HG03175 (cell line): ENCODE data around the gene LGR4.
A peak's percentile ranks its signal among the peaks of the same experiment; 100 is the strongest.

Source experiments
- ATAC-seq: cut with Tn5 transposase; IDR thresholded peaks from one replicate; pipeline ENCODE4 v1.9.1; 2021; ENCODE audit warnings: mild to moderate bottlenecking, moderate library complexity; ENCODE audit not compliant: unreplicated experiment

Gene LGR4

GRCh38 chr11:27485930-27486773 is 13.6 kb upstream of the LGR4 start:
- ATAC-seq, result peak; percentile 58

DNA sequence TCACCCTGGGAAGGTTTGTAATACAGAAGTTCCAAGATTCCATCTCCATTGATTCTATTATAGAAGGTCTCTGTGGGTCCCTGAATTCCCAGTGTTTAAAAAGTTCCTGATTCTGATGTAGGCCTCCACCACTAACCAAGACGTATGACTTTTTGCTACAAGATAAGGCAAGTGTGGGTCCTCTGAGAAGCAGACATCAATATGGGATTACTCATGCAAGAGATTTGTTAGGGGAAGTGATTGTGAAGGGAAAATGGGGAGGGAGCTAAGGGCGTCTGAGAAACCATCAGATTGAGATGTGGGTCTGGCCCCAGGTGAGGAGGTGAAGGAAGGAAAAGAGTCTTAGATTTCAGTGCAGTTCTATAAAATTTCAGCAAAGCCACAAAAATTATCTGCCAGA is 10.2 kb upstream of the LGR4 start:
- ATAC-seq, result no peak

- ATAC-seq, result no peak
Measured at GRCh38 chr11:27481992-27482391, 9.4 kb upstream of the LGR4 start.

DNA sequence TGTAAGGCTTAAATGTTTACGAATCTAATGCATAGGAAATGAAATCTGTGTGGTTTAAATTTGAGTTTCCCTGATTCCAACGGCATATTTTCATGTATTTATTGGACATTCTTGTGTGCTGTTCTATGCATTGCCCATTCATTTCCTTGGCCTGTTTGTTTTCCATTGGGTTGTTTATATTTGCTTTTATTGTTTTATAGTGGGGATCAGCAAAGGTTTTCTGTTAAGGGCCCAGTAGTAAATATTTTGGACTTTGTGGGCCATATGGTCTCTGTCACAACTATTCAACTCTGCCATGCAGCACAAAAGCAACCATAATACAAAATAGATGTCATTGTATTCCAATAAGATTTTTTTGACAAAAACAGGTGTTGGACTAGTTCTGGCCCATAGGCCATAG is 5.2 kb upstream of the LGR4 start:
- ATAC-seq, result no peak

DNA sequence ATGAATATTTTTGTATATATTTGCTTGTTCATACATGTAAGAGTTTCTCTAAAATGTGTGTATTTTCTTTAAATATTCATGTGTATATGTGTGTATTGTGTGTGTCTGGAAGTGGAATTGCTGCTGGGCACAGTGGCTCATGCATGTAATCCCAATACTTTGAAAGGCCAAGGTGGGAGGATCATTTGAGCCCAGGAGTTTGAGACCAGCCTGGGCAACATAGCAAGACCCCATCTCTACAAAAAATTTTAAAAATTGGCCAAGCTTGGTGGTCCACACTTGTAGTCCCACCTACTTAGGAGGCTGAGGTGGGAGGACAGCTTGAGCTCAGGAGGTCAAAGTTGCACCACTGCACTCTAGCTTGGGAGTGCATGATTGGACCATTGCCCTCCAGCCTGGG is 4.7 kb upstream of the LGR4 start:
- no peak for ATAC-seq

DNA sequence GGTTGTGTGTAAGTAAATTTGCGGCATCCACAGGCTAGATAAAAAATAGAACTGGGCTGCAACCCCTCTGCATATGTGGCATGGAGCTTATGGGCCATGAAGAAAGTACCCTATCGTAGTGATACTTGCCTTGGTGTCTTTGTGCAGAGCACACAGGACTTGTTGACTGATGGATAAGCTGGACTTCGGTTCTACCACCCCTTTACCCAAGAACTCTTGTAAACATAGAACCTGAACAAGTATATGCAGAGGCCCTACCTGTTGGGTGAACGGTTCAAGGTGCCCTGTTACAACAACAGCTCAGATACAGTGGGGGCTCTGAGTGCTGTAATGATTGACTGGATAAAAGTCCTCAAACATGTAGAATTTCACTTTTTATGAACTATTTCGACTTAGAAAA is 3.0 kb upstream of the LGR4 start:
- no peak for ATAC-seq

DNA sequence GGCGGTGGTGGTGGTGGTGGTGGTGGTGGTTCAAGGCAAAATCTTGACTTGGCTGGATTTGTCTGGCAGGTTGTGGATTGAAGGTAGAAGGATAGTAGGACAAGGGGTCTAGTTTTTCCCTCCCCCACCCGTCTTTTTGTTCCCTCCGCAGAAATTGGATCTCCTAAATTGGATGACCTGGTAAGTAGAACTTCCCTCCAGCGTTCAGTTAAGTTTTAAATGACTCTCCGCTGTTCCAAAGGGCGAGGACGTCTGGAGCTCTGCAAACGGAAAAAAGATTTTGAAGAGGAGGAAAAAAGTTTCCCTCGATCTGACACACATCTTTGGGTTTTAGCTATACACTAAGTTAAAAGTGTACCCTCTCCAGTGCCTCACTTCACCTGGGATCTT is 422 bp upstream of the LGR4 start:
- no peak for ATAC-seq

DNA sequence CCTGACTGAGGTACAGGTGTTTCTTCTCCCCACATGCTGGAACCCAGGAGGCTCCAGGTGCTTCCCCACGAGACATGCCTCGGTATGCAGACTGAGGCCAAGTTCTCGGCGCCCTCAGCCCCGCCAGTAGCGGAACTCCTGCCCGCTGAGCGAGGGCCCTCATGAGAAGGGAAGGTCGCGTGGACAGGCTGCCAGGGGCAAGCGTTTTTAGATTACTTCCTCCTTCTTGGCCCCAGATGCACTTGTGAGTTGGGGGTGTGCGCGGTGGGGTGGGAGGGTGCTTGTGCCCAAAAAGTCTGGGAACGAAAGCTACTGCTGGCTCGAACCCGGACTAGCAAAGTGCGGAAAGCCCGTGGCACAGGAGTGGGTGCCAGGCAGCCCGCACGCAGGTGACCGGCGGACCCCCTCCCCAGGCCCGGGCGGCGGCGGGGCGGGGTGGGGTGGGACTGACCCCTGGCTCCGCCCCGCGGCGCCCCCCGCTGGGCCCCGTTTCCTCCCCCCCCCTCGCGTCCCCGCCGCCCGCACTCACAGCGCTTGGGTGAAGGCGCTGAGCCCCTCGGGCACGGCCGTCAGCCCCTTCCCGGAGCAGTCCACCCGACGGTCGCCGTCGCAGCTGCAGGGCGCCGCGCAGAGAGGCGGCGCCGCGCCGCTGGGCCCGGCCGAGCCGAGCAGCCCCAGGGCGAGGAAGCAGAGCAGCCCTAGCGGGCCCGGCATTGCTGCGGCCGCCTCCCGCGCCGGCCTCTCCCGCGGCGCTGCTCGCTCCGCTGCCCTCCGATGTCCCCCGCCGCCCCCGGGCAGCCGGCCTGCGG is 797 bp downstream of the LGR4 start:
- peak; percentile 46 for ATAC-seq

- no peak for ATAC-seq
Measured at GRCh38 chr11:27470826-27471588, 1.6 kb downstream of the LGR4 start.

- no peak for ATAC-seq
Measured at GRCh38 chr11:27470166-27470565, 2.4 kb downstream of the LGR4 start.

DNA sequence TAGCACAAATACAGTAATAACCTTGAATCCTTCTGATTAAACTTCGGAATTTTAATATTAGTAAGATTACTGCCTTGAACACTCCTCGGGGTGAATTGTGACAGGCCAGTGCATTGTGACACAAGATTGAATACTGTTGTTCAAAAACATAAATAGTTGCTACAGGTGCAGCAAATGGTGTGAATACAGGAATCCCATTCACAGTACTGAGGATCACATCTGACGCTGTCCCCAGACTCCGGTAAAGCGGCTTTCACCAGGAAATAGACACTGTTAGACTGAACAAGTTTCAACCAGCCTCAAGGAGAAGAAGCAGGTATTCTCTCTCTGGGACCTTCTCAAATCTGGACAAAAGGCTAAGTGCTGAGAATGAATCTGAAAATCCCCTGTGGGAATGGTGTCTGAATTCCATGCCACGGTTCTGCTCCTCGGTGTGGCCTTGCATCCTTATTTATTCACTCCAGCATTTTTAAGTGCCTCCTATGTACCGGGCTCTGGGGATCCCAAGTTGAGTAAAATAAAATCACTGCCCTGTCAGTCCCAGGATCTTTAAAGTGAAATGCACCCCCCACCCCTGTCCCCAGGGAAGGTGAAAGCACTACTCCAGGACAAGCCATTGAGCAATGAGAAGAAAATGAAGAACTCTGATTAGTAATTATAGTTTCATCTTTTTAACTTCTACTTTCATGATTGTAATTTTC is 3.4 kb downstream of the LGR4 start:
- no peak for ATAC-seq

GRCh38 chr11:27468209-27468994 is 4.2 kb downstream of the LGR4 start:
- no peak for ATAC-seq

- no peak for ATAC-seq
Measured at GRCh38 chr11:27467181-27467913, 5.2 kb downstream of the LGR4 start.

DNA sequence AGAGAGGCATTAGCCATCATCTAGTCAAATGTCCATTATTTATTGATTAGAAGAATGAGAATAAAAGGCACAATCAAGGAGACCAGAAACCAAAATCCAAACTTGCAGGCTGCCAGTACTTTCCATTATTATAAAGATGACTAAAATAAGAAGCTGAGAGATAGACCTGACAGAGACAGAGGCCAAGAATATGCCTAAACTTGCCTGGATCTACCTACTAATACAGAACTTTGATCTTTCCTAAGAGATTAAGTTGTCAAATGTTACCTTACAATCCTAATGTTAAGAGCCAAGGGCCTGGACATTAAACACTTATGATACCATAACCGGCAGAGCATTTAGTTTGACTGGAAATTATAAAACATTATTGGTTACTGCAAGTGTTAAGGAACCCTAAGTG is 6.2 kb downstream of the LGR4 start:
- no peak for ATAC-seq

- ATAC-seq, result no peak
Measured at GRCh38 chr11:27465629-27466028, 7.0 kb downstream of the LGR4 start.

DNA sequence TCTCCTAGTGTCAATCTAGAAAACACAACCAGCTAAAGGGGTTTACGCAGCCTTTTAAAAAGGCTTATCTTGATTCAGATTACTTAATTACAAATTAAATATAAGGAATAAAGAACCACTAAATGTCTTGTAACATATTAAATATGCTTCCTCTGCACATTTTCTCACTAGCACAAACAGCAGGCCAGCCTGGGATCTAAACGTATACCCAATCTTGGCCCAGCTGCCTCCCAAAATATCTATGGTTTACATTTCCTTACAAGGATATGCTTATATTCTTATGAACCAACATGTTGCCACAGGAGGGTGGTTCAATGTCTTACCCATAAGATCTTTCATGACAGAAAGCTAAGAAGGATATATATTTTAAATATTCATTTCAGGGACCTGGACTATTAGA is 7.7 kb downstream of the LGR4 start:
- ATAC-seq, result no peak

DNA sequence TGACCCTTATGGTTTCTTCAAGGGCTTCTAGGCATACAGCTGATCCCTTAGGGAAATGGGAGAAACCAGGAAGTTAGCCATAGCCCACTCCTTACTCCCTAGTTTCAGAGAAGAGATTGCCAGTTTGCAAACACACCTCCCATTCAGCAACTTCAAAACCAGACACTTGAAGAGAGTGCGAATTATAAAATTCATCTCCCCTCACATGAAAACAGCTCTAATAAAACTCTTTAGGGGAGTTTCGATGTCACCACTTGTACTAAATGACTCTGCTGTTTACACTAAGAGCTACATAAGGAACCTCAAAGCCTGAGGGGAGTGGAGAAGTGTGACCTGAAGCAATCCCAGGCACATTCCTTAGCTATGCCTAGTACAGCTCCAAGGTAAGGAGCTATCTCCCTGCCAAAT is 8.3 kb downstream of the LGR4 start:
- ATAC-seq, result no peak

DNA sequence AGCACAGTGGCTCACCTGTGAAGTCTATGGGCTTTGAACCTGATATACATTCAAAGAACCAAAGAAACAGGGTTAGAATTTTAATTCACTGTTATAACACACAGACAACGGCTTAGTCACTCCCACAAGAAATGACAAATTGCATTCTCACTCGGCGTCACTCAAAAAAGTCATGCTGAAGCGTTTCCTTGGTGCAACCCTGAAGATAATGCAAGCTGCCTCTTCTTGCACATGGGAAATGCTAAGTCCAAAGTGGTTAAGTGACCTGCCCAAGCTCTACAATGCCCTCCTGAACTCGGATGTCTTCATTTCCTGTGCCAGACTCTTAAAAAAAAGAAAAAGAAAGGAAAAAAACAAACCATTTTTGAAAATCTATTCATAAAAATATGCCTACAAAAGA is 10.0 kb downstream of the LGR4 start:
- ATAC-seq, result no peak

DNA sequence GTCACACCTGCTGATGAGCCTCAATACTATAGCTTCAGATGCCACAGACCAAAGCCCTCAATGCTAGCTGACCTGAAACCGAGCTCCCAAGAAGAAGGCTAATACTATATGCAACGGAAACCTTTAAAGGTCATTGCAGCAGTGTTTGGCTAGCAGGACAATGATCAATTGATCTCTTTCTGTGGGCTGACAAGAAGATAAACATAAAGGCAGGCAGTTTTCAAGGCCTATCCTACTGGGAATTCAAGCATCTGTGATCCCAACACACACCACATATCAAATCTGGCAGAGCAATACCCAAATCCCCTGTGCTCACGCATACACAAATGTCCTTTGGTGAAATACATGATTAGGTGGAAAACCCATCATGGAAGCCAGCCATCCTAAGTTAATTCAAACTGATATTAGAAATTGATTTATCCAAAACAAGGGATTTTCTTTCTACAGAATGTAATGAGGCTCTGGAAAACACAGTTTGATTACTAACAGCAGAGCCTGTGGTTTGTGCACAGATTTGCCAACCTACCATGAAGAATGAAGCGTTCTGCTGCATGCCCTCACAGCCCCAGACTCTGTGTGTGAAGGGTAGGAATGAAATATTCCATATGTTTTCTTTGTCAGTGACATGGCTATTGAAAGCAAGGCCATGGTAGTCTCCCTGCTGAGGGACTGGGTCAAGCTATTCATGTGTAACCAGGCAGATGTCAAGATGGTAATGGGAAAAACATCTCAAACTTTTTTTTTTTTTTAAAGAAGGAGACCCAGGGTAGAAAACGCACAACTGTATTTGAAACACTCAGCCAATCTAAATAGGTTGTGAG is 12.2 kb downstream of the LGR4 start:
- no peak for ATAC-seq
